Stimulated activated naive B cell treated with anti-CD40 and anti-IgM and Interleukin-4, amounts not matched to agents 10 μg/mL and 1 μg/mL and 100 μg/mL, for 72 hours (primary cell): ENCODE results near the gene TRPM3.

ENCODE experiments used
- ATAC-seq, 2 donors: fragments of 150-1000 bp; cut with Tn5 transposase; replicated peaks; 2 replicates each; pipeline ENCODE4 v1.10.0; 2021; ENCODE audit warnings: moderate library complexity in 1 of 2
- DNase-seq: peaks from one replicate; pipeline ENCODE4 v3.0.0; 2021
- H3K27ac Mint-ChIP-seq: one replicate; pipeline ENCODE4 v1.8.0; 2022; ENCODE audit warnings: mild to moderate bottlenecking, mixed read lengths
- H3K27me3 Mint-ChIP-seq, 2 donors: one replicate each; pipeline ENCODE4 v1.8.0; 2022; ENCODE audit warnings: mixed read lengths in 2 of 2
- H3K36me3 Mint-ChIP-seq, 2 donors: one replicate each; pipeline ENCODE4 v1.8.0; 2022; ENCODE audit warnings: mixed read lengths in 2 of 2, mild to moderate bottlenecking in 1 of 2
- H3K4me1 Mint-ChIP-seq, 2 donors: one replicate each; pipeline ENCODE4 v1.8.0; 2022; ENCODE audit warnings: mixed read lengths in 2 of 2, mild to moderate bottlenecking in 1 of 2
- H3K4me3 Mint-ChIP-seq, 2 donors: one replicate each; pipeline ENCODE4 v1.8.0; 2022; ENCODE audit warnings: mild to moderate bottlenecking in 2 of 2, mixed read lengths in 2 of 2, moderate library complexity in 1 of 2
- H3K9me3 Mint-ChIP-seq, 2 donors: one replicate each; pipeline ENCODE4 v1.8.0; 2022; ENCODE audit warnings: mixed read lengths in 2 of 2, mild to moderate bottlenecking in 1 of 2

The TRPM3 gene

GRCh38 chr9:70901013-70901412 lies 220.4 kb downstream of the TRPM3 start:
- Mint-ChIP-seq H3K4me3 (no peak overlapping the region), H3K27ac (no peak overlapping the region), H3K36me3 (no peaks in the 10 kb centered on the region), H3K4me1 (no peaks in the 10 kb centered on the region), H3K9me3 (no peaks in the 10 kb centered on the region), H3K27me3 (no peaks in the 10 kb centered on the region)
- DNase-seq, result no peak
- no peak for ATAC-seq

- Mint-ChIP-seq H3K4me1 (no peaks in the 10 kb centered on the region), H3K4me3 (no peak overlapping the region), H3K36me3 (no peaks in the 10 kb centered on the region), H3K9me3 (no peaks in the 10 kb centered on the region), H3K27me3 (peaks cover 0 to 2% of the 10 kb centered on the region in 2 donors), H3K27ac (no peak overlapping the region)
- no peak for DNase-seq
- ATAC-seq, result no peak
These were observed 227.8 kb downstream of the TRPM3 start for GRCh38 chr9:70893580-70894122.

- H3K4me1 Mint-ChIP-seq, result no peaks in the 10 kb centered on the region
- no peak overlapping the region for H3K27ac Mint-ChIP-seq
- H3K9me3 Mint-ChIP-seq, result no peaks in the 10 kb centered on the region
- H3K27me3 Mint-ChIP-seq, result peaks cover 0 to 6% of the 10 kb centered on the region in 2 donors
- no peak for ATAC-seq
- H3K36me3 Mint-ChIP-seq, result no peaks in the 10 kb centered on the region
- no peak for DNase-seq
- no peak overlapping the region for H3K4me3 Mint-ChIP-seq
These were observed 232.9 kb downstream of the TRPM3 start for GRCh38 chr9:70888471-70888870.

GRCh38 chr9:70887826-70888225 lies 233.6 kb downstream of the TRPM3 start:
- DNase-seq (no peak), ATAC-seq (no peak)
- H3K36me3 Mint-ChIP-seq, result no peaks in the 10 kb centered on the region
- H3K27ac Mint-ChIP-seq, result no peak overlapping the region
- H3K9me3 Mint-ChIP-seq, result no peaks in the 10 kb centered on the region
- H3K4me3 Mint-ChIP-seq, result no peak overlapping the region
- H3K27me3 Mint-ChIP-seq, result peaks cover 0 to 6% of the 10 kb centered on the region in 2 donors
- H3K4me1 Mint-ChIP-seq, result no peaks in the 10 kb centered on the region

GRCh38 chr9:70883963-70884793 lies 237.2 kb downstream of the TRPM3 start:
- H3K27me3 Mint-ChIP-seq, result peaks cover 0 to 6% of the 10 kb centered on the region in 2 donors
- no peak overlapping the region for H3K27ac Mint-ChIP-seq
- no peaks in the 10 kb centered on the region for H3K36me3 Mint-ChIP-seq
- ATAC-seq (no peak), DNase-seq (no peak)
- no peaks in the 10 kb centered on the region for H3K9me3 Mint-ChIP-seq
- no peaks in the 10 kb centered on the region for H3K4me1 Mint-ChIP-seq
- no peak overlapping the region for H3K4me3 Mint-ChIP-seq

GRCh38 chr9:70883056-70883455 lies 238.4 kb downstream of the TRPM3 start:
- no peaks in the 10 kb centered on the region for H3K27me3 Mint-ChIP-seq
- ATAC-seq (no peak), DNase-seq (no peak)
- no peak overlapping the region for H3K27ac Mint-ChIP-seq
- H3K36me3 Mint-ChIP-seq, result no peaks in the 10 kb centered on the region
- H3K4me3 Mint-ChIP-seq, result no peak overlapping the region
- H3K9me3 Mint-ChIP-seq, result no peaks in the 10 kb centered on the region
- H3K4me1 Mint-ChIP-seq, result no peaks in the 10 kb centered on the region

GRCh38 chr9:70881333-70881732 lies 240.1 kb downstream of the TRPM3 start:
- no peaks in the 10 kb centered on the region for H3K36me3 Mint-ChIP-seq
- no peak overlapping the region for H3K4me3 Mint-ChIP-seq
- H3K9me3 Mint-ChIP-seq, result no peaks in the 10 kb centered on the region
- no peaks in the 10 kb centered on the region for H3K4me1 Mint-ChIP-seq
- ATAC-seq (no peak), DNase-seq (no peak)
- H3K27ac Mint-ChIP-seq, result no peak overlapping the region
- H3K27me3 Mint-ChIP-seq, result no peaks in the 10 kb centered on the region

- no peaks in the 10 kb centered on the region for H3K36me3 Mint-ChIP-seq
- no peak overlapping the region for H3K4me3 Mint-ChIP-seq
- H3K9me3 Mint-ChIP-seq, result no peaks in the 10 kb centered on the region
- H3K27me3 Mint-ChIP-seq, result no peaks in the 10 kb centered on the region
- no peak for ATAC-seq
- H3K4me1 Mint-ChIP-seq, result no peaks in the 10 kb centered on the region
- DNase-seq, result no peak
- H3K27ac Mint-ChIP-seq, result no peak overlapping the region
These were observed 240.9 kb downstream of the TRPM3 start for GRCh38 chr9:70880535-70880934.

- no peak for ATAC-seq
- H3K4me1 Mint-ChIP-seq, result no peaks in the 10 kb centered on the region
- H3K27ac Mint-ChIP-seq, result no peak overlapping the region
- H3K9me3 Mint-ChIP-seq, result no peaks in the 10 kb centered on the region
- H3K36me3 Mint-ChIP-seq, result no peaks in the 10 kb centered on the region
- no peaks in the 10 kb centered on the region for H3K27me3 Mint-ChIP-seq
- no peak for DNase-seq
- no peak overlapping the region for H3K4me3 Mint-ChIP-seq
These were observed 242.8 kb downstream of the TRPM3 start for GRCh38 chr9:70878576-70878975.

- Mint-ChIP-seq H3K4me1 (no peaks in the 10 kb centered on the region), H3K4me3 (no peak overlapping the region), H3K27ac (no peak overlapping the region), H3K9me3 (no peaks in the 10 kb centered on the region), H3K27me3 (no peaks in the 10 kb centered on the region), H3K36me3 (no peaks in the 10 kb centered on the region)
- DNase-seq (no peak), ATAC-seq (no peak)
These were observed 247.0 kb downstream of the TRPM3 start for GRCh38 chr9:70874451-70874850.

- H3K4me1 Mint-ChIP-seq, result no peaks in the 10 kb centered on the region
- no peaks in the 10 kb centered on the region for H3K36me3 Mint-ChIP-seq
- no peaks in the 10 kb centered on the region for H3K27me3 Mint-ChIP-seq
- H3K4me3 Mint-ChIP-seq, result no peak overlapping the region
- DNase-seq (no peak), ATAC-seq (no peak)
- no peaks in the 10 kb centered on the region for H3K9me3 Mint-ChIP-seq
- H3K27ac Mint-ChIP-seq, result no peak overlapping the region
These were observed 247.9 kb downstream of the TRPM3 start for GRCh38 chr9:70873506-70873905.

- H3K9me3 Mint-ChIP-seq, result no peaks in the 10 kb centered on the region
These were observed 252.5 kb downstream of the TRPM3 start for GRCh38 chr9:70868661-70869652.

GRCh38 chr9:70868041-70868440 lies 253.4 kb downstream of the TRPM3 start:
- H3K36me3 Mint-ChIP-seq, result no peaks in the 10 kb centered on the region
- H3K4me3 Mint-ChIP-seq, result no peak overlapping the region
- no peak for ATAC-seq
- H3K4me1 Mint-ChIP-seq, result no peaks in the 10 kb centered on the region
- peaks cover 0 to 4% of the 10 kb centered on the region in 2 donors for H3K27me3 Mint-ChIP-seq
- DNase-seq, result no peak
- no peak overlapping the region for H3K27ac Mint-ChIP-seq
- H3K9me3 Mint-ChIP-seq, result no peaks in the 10 kb centered on the region

More at GRCh38 chr9:70868661-70869652, 252.5 kb downstream of the TRPM3 start:
- Mint-ChIP-seq H3K4me3 (no peak overlapping the region), H3K36me3 (no peaks in the 10 kb centered on the region), H3K27me3 (no peaks in the 10 kb centered on the region), H3K27ac (no peak overlapping the region), H3K4me1 (no peaks in the 10 kb centered on the region)
- ATAC-seq (no peak), DNase-seq (no peak)

- Mint-ChIP-seq H3K4me3 (no peak overlapping the region), H3K4me1 (peaks cover 0 to 17% of the 10 kb centered on the region in 2 donors), H3K36me3 (no peaks in the 10 kb centered on the region), H3K27me3 (peaks cover 0 to 4% of the 10 kb centered on the region in 2 donors), H3K27ac (no peak overlapping the region), H3K9me3 (no peaks in the 10 kb centered on the region)
- DNase-seq (no peak), ATAC-seq (no peak)
These were observed 255.9 kb downstream of the TRPM3 start for GRCh38 chr9:70865471-70865870.
